Measurements from ENCODE around the gene ABLIM1. TPM values are rescaled to one million over a fixed set of nuclear protein-coding genes. Genes with fewer than 3 reads are reported as not detected.

ABLIM1 gene
- total and polyA plus RNA-seq, 7 experiments from 2014 or later, result 109 to 440 (median 357) TPM

GRCh38 chr10:114685456-114685855 is 27.4 kb upstream of the ABLIM1 start:
- Histone ChIP-seq H3K9me3 (ENCODE audit: control insufficient read depth in 2 of 3, low read length in 3 of 3) (no peaks in the 10 kb centered on the region), H3K36me3 (ENCODE audit: control insufficient read depth in 2 of 3, insufficient read depth in 3 of 3, low read length in 3 of 3) (no peaks in the 10 kb centered on the region), H3K4me3 (ENCODE audit: low read length) (no peak overlapping the region), H3K27me3 (ENCODE audit: control insufficient read depth in 2 of 2, insufficient read depth in 2 of 2, low read length in 2 of 2) (no peaks in the 10 kb centered on the region), H3K4me1 (ENCODE audit: control insufficient read depth in 2 of 2, insufficient read depth in 2 of 2, low read length in 2 of 2) (no peaks in the 10 kb centered on the region), H3K27ac (ENCODE audit: low read depth, low read length) (no peak overlapping the region)
- CTCF ChIA-PET, result no interaction called here
- H3K9me3 Mint-ChIP-seq, result no peaks in the 10 kb centered on the region
- intact Hi-C loops (cut with micrococcal nuclease), result no loop called here
- peaks cover 0 to 21% (median 0%) of the 10 kb centered on the region in 5 donors for H3K27me3 Mint-ChIP-seq
- H3K27ac Mint-ChIP-seq, result no peak overlapping the region
- ATAC-seq (no peak), DNase-seq (no peak)
- H3K4me3 Mint-ChIP-seq, result no peak overlapping the region
- no peaks in the 10 kb centered on the region for H3K36me3 Mint-ChIP-seq
- H3K4me1 Mint-ChIP-seq, result peaks cover 0 to 3% (median 0%) of the 10 kb centered on the region in 7 donors
- POLR2A ChIA-PET, result no interaction called here

- H3K27me3 ChIP-seq (ENCODE audit: control insufficient read depth in 2 of 2, insufficient read depth in 2 of 2, low read length in 2 of 2), result no peaks in the 10 kb centered on the region
- Mint-ChIP-seq H3K4me3 (no peak overlapping the region), H3K36me3 (no peaks in the 10 kb centered on the region), H3K9me3 (no peaks in the 10 kb centered on the region), H3K27me3 (peaks cover 0 to 19% (median 0%) of the 10 kb centered on the region in 5 donors), H3K4me1 (peaks cover 0 to 3% (median 0%) of the 10 kb centered on the region in 7 donors), H3K27ac (no peak overlapping the region)
- intact Hi-C loops (cut with micrococcal nuclease), result no loop called here
- POLR2A ChIA-PET, result no interaction called here
- ATAC-seq (no peak), DNase-seq (no peak)
- H3K27ac ChIP-seq (ENCODE audit: low read depth, low read length), result no peak overlapping the region
- no peaks in the 10 kb centered on the region for H3K36me3 ChIP-seq (ENCODE audit: control insufficient read depth in 2 of 3, insufficient read depth in 3 of 3, low read length in 3 of 3)
- no peak overlapping the region for H3K4me3 ChIP-seq (ENCODE audit: low read length)
- no peaks in the 10 kb centered on the region for H3K4me1 ChIP-seq (ENCODE audit: control insufficient read depth in 2 of 2, insufficient read depth in 2 of 2, low read length in 2 of 2)
- CTCF ChIA-PET, result no interaction called here
- no peaks in the 10 kb centered on the region for H3K9me3 ChIP-seq (ENCODE audit: control insufficient read depth in 2 of 3, low read length in 3 of 3)
Observed at GRCh38 chr10:114684822-114685209, 26.7 kb upstream of the ABLIM1 start.

- POLR2A ChIA-PET, result no interaction called here
- no peaks in the 10 kb centered on the region for H3K4me1 ChIP-seq (ENCODE audit: control insufficient read depth in 2 of 2, insufficient read depth in 2 of 2, low read length in 2 of 2)
- H3K27ac ChIP-seq (ENCODE audit: low read depth, low read length), result no peak overlapping the region
- CTCF ChIA-PET, result no interaction called here
- ATAC-seq (no peak), DNase-seq (no peak)
- no peaks in the 10 kb centered on the region for H3K27me3 ChIP-seq (ENCODE audit: control insufficient read depth in 2 of 2, insufficient read depth in 2 of 2, low read length in 2 of 2)
- Mint-ChIP-seq H3K4me1 (peaks cover 0 to 2% (median 0%) of the 10 kb centered on the region in 7 donors), H3K27ac (no peak overlapping the region), H3K27me3 (peaks cover 0 to 17% (median 0%) of the 10 kb centered on the region in 5 donors), H3K9me3 (no peaks in the 10 kb centered on the region), H3K36me3 (no peaks in the 10 kb centered on the region), H3K4me3 (no peak overlapping the region)
- no peak overlapping the region for H3K4me3 ChIP-seq (ENCODE audit: low read length)
- no peaks in the 10 kb centered on the region for H3K36me3 ChIP-seq (ENCODE audit: control insufficient read depth in 2 of 3, insufficient read depth in 3 of 3, low read length in 3 of 3)
- intact Hi-C loops (cut with micrococcal nuclease), result no loop called here
- no peaks in the 10 kb centered on the region for H3K9me3 ChIP-seq (ENCODE audit: control insufficient read depth in 2 of 3, low read length in 3 of 3)
Observed at GRCh38 chr10:114684084-114684821, 26.2 kb upstream of the ABLIM1 start.

GRCh38 chr10:114683593-114683992 is 25.5 kb upstream of the ABLIM1 start:
- ATAC-seq (no peak), DNase-seq (no peak)
- Histone ChIP-seq H3K9me3 (ENCODE audit: control insufficient read depth in 2 of 3, low read length in 3 of 3) (no peaks in the 10 kb centered on the region), H3K27me3 (ENCODE audit: control insufficient read depth in 2 of 2, insufficient read depth in 2 of 2, low read length in 2 of 2) (no peaks in the 10 kb centered on the region), H3K4me3 (ENCODE audit: low read length) (no peak overlapping the region), H3K27ac (ENCODE audit: low read depth, low read length) (no peak overlapping the region), H3K4me1 (ENCODE audit: control insufficient read depth in 2 of 2, insufficient read depth in 2 of 2, low read length in 2 of 2) (no peaks in the 10 kb centered on the region), H3K36me3 (ENCODE audit: control insufficient read depth in 2 of 3, insufficient read depth in 3 of 3, low read length in 3 of 3) (no peaks in the 10 kb centered on the region)
- H3K36me3 Mint-ChIP-seq, result no peaks in the 10 kb centered on the region
- intact Hi-C loops (cut with micrococcal nuclease), result no loop called here
- H3K9me3 Mint-ChIP-seq, result no peaks in the 10 kb centered on the region
- no peak overlapping the region for H3K27ac Mint-ChIP-seq
- CTCF ChIA-PET, result no interaction called here
- H3K4me3 Mint-ChIP-seq, result no peak overlapping the region
- POLR2A ChIA-PET, result no interaction called here
- peaks cover 0 to 19% (median 0%) of the 10 kb centered on the region in 5 donors for H3K27me3 Mint-ChIP-seq
- peaks cover 0 to 2% (median 0%) of the 10 kb centered on the region in 7 donors for H3K4me1 Mint-ChIP-seq

- Histone ChIP-seq H3K9me3 (ENCODE audit: control insufficient read depth in 2 of 3, low read length in 3 of 3) (no peaks in the 10 kb centered on the region), H3K4me1 (ENCODE audit: control insufficient read depth in 2 of 2, insufficient read depth in 2 of 2, low read length in 2 of 2) (no peaks in the 10 kb centered on the region), H3K27me3 (ENCODE audit: control insufficient read depth in 2 of 2, insufficient read depth in 2 of 2, low read length in 2 of 2) (no peaks in the 10 kb centered on the region), H3K4me3 (ENCODE audit: low read length) (no peak overlapping the region), H3K27ac (ENCODE audit: low read depth, low read length) (no peak overlapping the region), H3K36me3 (ENCODE audit: control insufficient read depth in 2 of 3, insufficient read depth in 3 of 3, low read length in 3 of 3) (no peaks in the 10 kb centered on the region)
- Mint-ChIP-seq H3K27me3 (peaks cover 0 to 19% (median 0%) of the 10 kb centered on the region in 5 donors), H3K36me3 (no peaks in the 10 kb centered on the region), H3K9me3 (no peaks in the 10 kb centered on the region), H3K27ac (no peak overlapping the region), H3K4me1 (peaks cover 0 to 2% (median 0%) of the 10 kb centered on the region in 7 donors), H3K4me3 (no peak overlapping the region)
- intact Hi-C loops (cut with micrococcal nuclease), result no loop called here
- DNase-seq, result no peak
- POLR2A ChIA-PET, result no interaction called here
- CTCF ChIA-PET, result no interaction called here
- no peak for ATAC-seq
Observed at GRCh38 chr10:114683162-114683561, 25.1 kb upstream of the ABLIM1 start.

GRCh38 chr10:114682532-114682931 is 24.5 kb upstream of the ABLIM1 start:
- no peak overlapping the region for H3K4me3 ChIP-seq (ENCODE audit: low read length)
- no peaks in the 10 kb centered on the region for H3K27me3 ChIP-seq (ENCODE audit: control insufficient read depth in 2 of 2, insufficient read depth in 2 of 2, low read length in 2 of 2)
- no peaks in the 10 kb centered on the region for H3K4me1 ChIP-seq (ENCODE audit: control insufficient read depth in 2 of 2, insufficient read depth in 2 of 2, low read length in 2 of 2)
- intact Hi-C loops (cut with micrococcal nuclease), result no loop called here
- H3K27ac Mint-ChIP-seq, result no peak overlapping the region
- H3K4me1 Mint-ChIP-seq, result peaks cover 0 to 2% (median 0%) of the 10 kb centered on the region in 7 donors
- ChIA-PET POLR2A (no interaction called here), CTCF (interaction anchor here (1.1 kb wide), 1 partner anchor 63 kb away, joined by 3 read pairs; no protein-coding TSS in a partner anchor)
- no peaks in the 10 kb centered on the region for H3K36me3 Mint-ChIP-seq
- no peak overlapping the region for H3K27ac ChIP-seq (ENCODE audit: low read depth, low read length)
- no peak overlapping the region for H3K4me3 Mint-ChIP-seq
- no peak for DNase-seq
- H3K36me3 ChIP-seq (ENCODE audit: control insufficient read depth in 2 of 3, insufficient read depth in 3 of 3, low read length in 3 of 3), result no peaks in the 10 kb centered on the region
- H3K9me3 Mint-ChIP-seq, result no peaks in the 10 kb centered on the region
- no peak for ATAC-seq
- peaks cover 0 to 18% (median 0%) of the 10 kb centered on the region in 5 donors for H3K27me3 Mint-ChIP-seq
- no peaks in the 10 kb centered on the region for H3K9me3 ChIP-seq (ENCODE audit: control insufficient read depth in 2 of 3, low read length in 3 of 3)

GRCh38 chr10:114682121-114682520 is 24.0 kb upstream of the ABLIM1 start:
- no peaks in the 10 kb centered on the region for H3K9me3 ChIP-seq (ENCODE audit: control insufficient read depth in 2 of 3, low read length in 3 of 3)
- ChIA-PET CTCF (interaction anchor here (1.1 kb wide), 1 partner anchor 64 kb away, joined by 3 read pairs; no protein-coding TSS in a partner anchor), POLR2A (no interaction called here)
- no peak overlapping the region for H3K27ac Mint-ChIP-seq
- H3K27me3 Mint-ChIP-seq, result peaks cover 0 to 16% (median 0%) of the 10 kb centered on the region in 5 donors
- intact Hi-C loops (cut with micrococcal nuclease), result no loop called here
- H3K4me3 Mint-ChIP-seq, result no peak overlapping the region
- H3K36me3 ChIP-seq (ENCODE audit: control insufficient read depth in 2 of 3, insufficient read depth in 3 of 3, low read length in 3 of 3), result no peaks in the 10 kb centered on the region
- H3K9me3 Mint-ChIP-seq, result no peaks in the 10 kb centered on the region
- peaks cover 0 to 2% (median 0%) of the 10 kb centered on the region in 7 donors for H3K4me1 Mint-ChIP-seq
- ATAC-seq (no peak), DNase-seq (no peak)
- H3K27me3 ChIP-seq (ENCODE audit: control insufficient read depth in 2 of 2, insufficient read depth in 2 of 2, low read length in 2 of 2), result no peaks in the 10 kb centered on the region
- H3K4me1 ChIP-seq (ENCODE audit: control insufficient read depth in 2 of 2, insufficient read depth in 2 of 2, low read length in 2 of 2), result no peaks in the 10 kb centered on the region
- H3K27ac ChIP-seq (ENCODE audit: low read depth, low read length), result no peak overlapping the region
- H3K4me3 ChIP-seq (ENCODE audit: low read length), result no peak overlapping the region
- H3K36me3 Mint-ChIP-seq, result no peaks in the 10 kb centered on the region
